Mesendoderm (in vitro differentiated cells): Measurements from ENCODE around the gene ATP2A3.

ENCODE experiments used
- DNase-seq: peaks from one replicate; pipeline ENCODE4 v3.0.0; 2013
- H2AK5ac ChIP-seq: 2 replicates; pipeline ENCODE4 v1.6.1; 2013; ENCODE audit warnings: low read length, inconsistent platforms
- H2BK120ac ChIP-seq: 2 replicates; pipeline ENCODE4 v1.6.1; 2013; ENCODE audit warnings: low read depth, mild to moderate bottlenecking, low read length, moderate library complexity, mixed read lengths
- H2BK15ac ChIP-seq: replicated peaks from 2 replicates; pipeline ENCODE4 v1.6.1; 2013; ENCODE audit warnings: low read depth, mild to moderate bottlenecking, moderate library complexity
- H2BK5ac ChIP-seq: 2 replicates; pipeline ENCODE4 v1.6.1; 2013; ENCODE audit warnings: low read length, inconsistent platforms
- H3K18ac ChIP-seq: 2 replicates; pipeline ENCODE4 v1.6.1; 2013; ENCODE audit warnings: mild to moderate bottlenecking, low read length, mixed read lengths
- H3K23ac ChIP-seq: one replicate; pipeline ENCODE4 v1.6.1; 2013; ENCODE audit warnings: low read length
- H3K27ac ChIP-seq: 2 replicates; pipeline ENCODE4 v1.5.1; 2013; ENCODE audit warnings: low read depth, mild to moderate bottlenecking, inconsistent platforms, low read length, moderate library complexity
- H3K27me3 ChIP-seq: 2 replicates; pipeline ENCODE4 v1.6.1; 2013; ENCODE audit warnings: low read length, control low read depth, mild to moderate bottlenecking, inconsistent platforms; ENCODE audit not compliant: insufficient read depth, poor library complexity
- H3K36me3 ChIP-seq: 2 replicates; pipeline ENCODE4 v1.6.1; 2013; ENCODE audit warnings: low read length, inconsistent platforms; ENCODE audit not compliant: control insufficient read depth, insufficient read depth
- H3K4ac ChIP-seq: one replicate; pipeline ENCODE4 v1.6.1; 2013; ENCODE audit warnings: low read depth, mild to moderate bottlenecking, low read length, moderate library complexity
- H3K4me1 ChIP-seq: 2 replicates; pipeline ENCODE4 v1.6.1; 2013; ENCODE audit warnings: low read depth, low read length, inconsistent platforms; ENCODE audit not compliant: control insufficient read depth
- H3K4me2 ChIP-seq: 2 replicates; pipeline ENCODE4 v1.6.1; 2013; ENCODE audit warnings: low read length
- H3K4me3 ChIP-seq: 2 replicates; pipeline ENCODE4 v1.5.1; 2013; ENCODE audit warnings: mild to moderate bottlenecking, low read length
- H3K56ac ChIP-seq: one replicate; pipeline ENCODE4 v1.6.1; 2013; ENCODE audit warnings: low read length
- H3K79me1 ChIP-seq: 2 replicates; pipeline ENCODE4 v1.6.1; 2013; ENCODE audit warnings: low read length, inconsistent platforms
- H3K79me2 ChIP-seq: 2 replicates; pipeline ENCODE4 v1.6.1; 2013; ENCODE audit warnings: mild to moderate bottlenecking, low read length; ENCODE audit not compliant: control insufficient read depth, insufficient read depth
- H3K9ac ChIP-seq: 2 replicates; pipeline ENCODE4 v1.6.1; 2013; ENCODE audit warnings: low read length, inconsistent platforms
- H4K5ac ChIP-seq: one replicate; pipeline ENCODE4 v1.6.1; 2013; ENCODE audit warnings: low read length
- H4K8ac ChIP-seq: one replicate; pipeline ENCODE4 v1.6.1; 2013; ENCODE audit warnings: low read depth, mild to moderate bottlenecking, control low read depth, low read length, moderate library complexity
- WGBS: extraction: QIAGEN DNeasy Blood & Tissue Kit; methylation state at CpG from one replicate; pipeline ENCODE4 v1.1.7; 2013; ENCODE audit warnings: low lambda C conversion rate, missing lambda C conversion rate; ENCODE audit not compliant: insufficient coverage; ENCODE audit errors: extremely low coverage; 5-methylcytosine and 5-hydroxymethylcytosine counted together

ATP2A3 gene

GRCh38 chr17:3962965-3963236 lies 1.3 kb downstream of the ATP2A3 start:
- Histone ChIP-seq H3K23ac (no peak overlapping the region), H3K79me1 (no peaks in the 10 kb centered on the region), H4K5ac (no peak overlapping the region), H3K27ac (no peak overlapping the region), H3K56ac (no peak overlapping the region), H4K8ac (no peak overlapping the region), H2BK5ac (no peak overlapping the region), H2BK120ac (no peak overlapping the region), H3K79me2 (no peaks in the 10 kb centered on the region), H3K27me3 (peaks cover 7% of the 10 kb centered on the region), H3K4me2 (no peak overlapping the region), H3K4ac (no peak overlapping the region), H3K9ac (no peak overlapping the region), H2BK15ac (no peak overlapping the region), H3K36me3 (no peaks in the 10 kb centered on the region), H3K4me1 (peaks cover 4% of the 10 kb centered on the region), H2AK5ac (no peak overlapping the region), H3K4me3 (no peak overlapping the region), H3K18ac (no peak overlapping the region)
- no peak for DNase-seq

GRCh38 chr17:3962217-3962964 lies 1.8 kb downstream of the ATP2A3 start:
- no peak overlapping the region for H2BK5ac ChIP-seq
- no peak overlapping the region for H3K18ac ChIP-seq
- H3K4me1 ChIP-seq, result peaks cover 4% of the 10 kb centered on the region
- no peaks in the 10 kb centered on the region for H3K36me3 ChIP-seq
- no peak overlapping the region for H3K4me3 ChIP-seq
- H3K4me2 ChIP-seq, result no peak overlapping the region
- H3K56ac ChIP-seq, result no peak overlapping the region
- H3K23ac ChIP-seq, result no peak overlapping the region
- no peak overlapping the region for H4K5ac ChIP-seq
- H4K8ac ChIP-seq, result no peak overlapping the region
- H3K9ac ChIP-seq, result no peak overlapping the region
- no peak overlapping the region for H2BK120ac ChIP-seq
- H3K4ac ChIP-seq, result no peak overlapping the region
- no peaks in the 10 kb centered on the region for H3K79me2 ChIP-seq
- H2BK15ac ChIP-seq, result no peak overlapping the region
- no peak overlapping the region for H3K27ac ChIP-seq
- no CpG with 5 or more reads among the region's 11 CpGs for WGBS
- H3K27me3 ChIP-seq, result peaks cover 7% of the 10 kb centered on the region
- H3K79me1 ChIP-seq, result no peaks in the 10 kb centered on the region
- DNase-seq, result no peak
- no peak overlapping the region for H2AK5ac ChIP-seq

GRCh38 chr17:3961564-3962047 lies 2.6 kb downstream of the ATP2A3 start:
- Histone ChIP-seq H3K27ac (no peak overlapping the region), H4K5ac (no peak overlapping the region), H3K18ac (no peak overlapping the region), H2BK120ac (no peak overlapping the region), H3K27me3 (peaks cover 7% of the 10 kb centered on the region), H3K79me1 (no peaks in the 10 kb centered on the region), H4K8ac (no peak overlapping the region), H3K4ac (no peak overlapping the region), H3K4me3 (no peak overlapping the region), H2AK5ac (no peak overlapping the region), H3K23ac (no peak overlapping the region), H3K36me3 (no peaks in the 10 kb centered on the region), H3K9ac (no peak overlapping the region), H3K56ac (no peak overlapping the region), H3K4me1 (peaks cover 4% of the 10 kb centered on the region), H3K79me2 (no peaks in the 10 kb centered on the region), H2BK5ac (no peak overlapping the region), H3K4me2 (no peak overlapping the region), H2BK15ac (no peak overlapping the region)
- DNase-seq, result no peak
- WGBS, result no CpG with 5 or more reads among the region's 5 CpGs

- peaks cover 7% of the 10 kb centered on the region for H3K27me3 ChIP-seq
- H3K18ac ChIP-seq, result no peak overlapping the region
- no peak overlapping the region for H3K27ac ChIP-seq
Observed at GRCh38 chr17:3960764-3961163, 3.5 kb downstream of the ATP2A3 start.

GRCh38 chr17:3959921-3960601 lies 4.2 kb downstream of the ATP2A3 start:
- Histone ChIP-seq H2AK5ac (no peak overlapping the region), H2BK120ac (no peak overlapping the region), H3K79me1 (no peaks in the 10 kb centered on the region), H4K5ac (no peak overlapping the region), H3K4me1 (no peaks in the 10 kb centered on the region), H3K56ac (no peak overlapping the region), H3K4me3 (no peak overlapping the region), H3K9ac (no peak overlapping the region), H3K79me2 (no peaks in the 10 kb centered on the region), H3K18ac (no peak overlapping the region), H2BK5ac (no peak overlapping the region), H3K4ac (no peak overlapping the region), H3K27ac (no peak overlapping the region), H3K4me2 (no peak overlapping the region), H4K8ac (no peak overlapping the region), H3K23ac (no peak overlapping the region), H3K36me3 (no peaks in the 10 kb centered on the region), H3K27me3 (peaks cover 7% of the 10 kb centered on the region), H2BK15ac (no peak overlapping the region)
- no CpG with 5 or more reads among the region's 14 CpGs for WGBS
- no peak for DNase-seq

More at GRCh38 chr17:3960764-3961163, 3.5 kb downstream of the ATP2A3 start:
- no peak overlapping the region for H4K8ac ChIP-seq
- no peak for DNase-seq
- no peak overlapping the region for H3K4me3 ChIP-seq
- no peaks in the 10 kb centered on the region for H3K79me1 ChIP-seq
- H3K79me2 ChIP-seq, result no peaks in the 10 kb centered on the region
- no peaks in the 10 kb centered on the region for H3K36me3 ChIP-seq
- H2AK5ac ChIP-seq, result no peak overlapping the region
- H2BK120ac ChIP-seq, result no peak overlapping the region
- no peak overlapping the region for H2BK15ac ChIP-seq
- H3K9ac ChIP-seq, result no peak overlapping the region
- H3K56ac ChIP-seq, result no peak overlapping the region
- H2BK5ac ChIP-seq, result no peak overlapping the region
- H3K4me2 ChIP-seq, result no peak overlapping the region
- no peak overlapping the region for H3K4ac ChIP-seq
- H3K23ac ChIP-seq, result no peak overlapping the region
- no peak overlapping the region for H4K5ac ChIP-seq
- H3K4me1 ChIP-seq, result peaks cover 4% of the 10 kb centered on the region
- no CpG with 5 or more reads among the region's 14 CpGs for WGBS
